Measurements from ENCODE around the gene SUGT1. TPM values are rescaled to one million over a fixed set of nuclear protein-coding genes. Genes with fewer than 3 reads are reported as not detected.

The SUGT1 gene
- total RNA-seq, 2 donors from 2014 or later: 34.4 to 47.8 TPM

- peak overlapping the region; percentile 23 to 36 for H3K4me3 ChIP-seq
- no peak overlapping the region for H3K27ac ChIP-seq
- no peak for TF ChIP-seq POLR2AphosphoS5 (IDR thresholded peaks at IDR 0.05)
- TF ChIP-seq, protein P1, sequence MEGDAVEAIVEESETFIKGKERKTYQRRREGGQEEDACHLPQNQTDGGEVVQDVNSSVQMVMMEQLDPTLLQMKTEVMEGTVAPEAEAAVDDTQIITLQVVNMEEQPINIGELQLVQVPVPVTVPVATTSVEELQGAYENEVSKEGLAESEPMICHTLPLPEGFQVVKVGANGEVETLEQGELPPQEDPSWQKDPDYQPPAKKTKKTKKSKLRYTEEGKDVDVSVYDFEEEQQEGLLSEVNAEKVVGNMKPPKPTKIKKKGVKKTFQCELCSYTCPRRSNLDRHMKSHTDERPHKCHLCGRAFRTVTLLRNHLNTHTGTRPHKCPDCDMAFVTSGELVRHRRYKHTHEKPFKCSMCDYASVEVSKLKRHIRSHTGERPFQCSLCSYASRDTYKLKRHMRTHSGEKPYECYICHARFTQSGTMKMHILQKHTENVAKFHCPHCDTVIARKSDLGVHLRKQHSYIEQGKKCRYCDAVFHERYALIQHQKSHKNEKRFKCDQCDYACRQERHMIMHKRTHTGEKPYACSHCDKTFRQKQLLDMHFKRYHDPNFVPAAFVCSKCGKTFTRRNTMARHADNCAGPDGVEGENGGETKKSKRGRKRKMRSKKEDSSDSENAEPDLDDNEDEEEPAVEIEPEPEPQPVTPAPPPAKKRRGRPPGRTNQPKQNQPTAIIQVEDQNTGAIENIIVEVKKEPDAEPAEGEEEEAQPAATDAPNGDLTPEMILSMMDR (IDR thresholded peaks at IDR 0.05): peak in 3 of 4 experiments; percentile 23 to 40 (median 24)
- intact Hi-C loops (cut with DNase I): no loop called here
- H3K27me3 ChIP-seq (replicated peaks; ENCODE audit: insufficient read depth): no peaks in the 10 kb centered on the region
- 9% methylated on average over 46 of the region's 75 CpGs for WGBS
- H3K4me1 ChIP-seq (replicated peaks): no peaks in the 10 kb centered on the region
- DNase-seq (ENCODE audit: low spot score): no peak
- no peaks in the 10 kb centered on the region for H3K9me3 ChIP-seq
- H3K36me3 ChIP-seq: no peaks in the 10 kb centered on the region
Measured at GRCh38 chr13:52738719-52739467, 86.3 kb downstream of the SUGT1 start.

GRCh38 chr13:52739468-52740071 lies 86.9 kb downstream of the SUGT1 start, which contains the start of gene CNMD:
Gene CNMD, minus strand, starts transcription at chr13:52739820. Its CDS starts 119 bp downstream, at chr13:52739701.
- no peaks in the 10 kb centered on the region for H3K36me3 ChIP-seq
- DNase-seq (ENCODE audit: low spot score): no peak
- no peak within 1 kb of the TSS for H3K27ac ChIP-seq
- intact Hi-C loops (cut with DNase I): no loop called here
- WGBS: 6% methylated on average over 33 of the region's 34 CpGs
- TF ChIP-seq POLR2A (IDR thresholded peaks at IDR 0.05) (no peak), POLR2AphosphoS5 (IDR thresholded peaks at IDR 0.05) (no peak)
- TF ChIP-seq, protein P1 (IDR thresholded peaks at IDR 0.05): no peak
- H3K4me1 ChIP-seq (replicated peaks): no peaks in the 10 kb centered on the region
- H3K9me3 ChIP-seq: no peaks in the 10 kb centered on the region
- no peaks in the 10 kb centered on the region for H3K27me3 ChIP-seq (replicated peaks; ENCODE audit: insufficient read depth)
- H3K4me3 ChIP-seq: peak within 1 kb of the TSS; percentile 23 to 36

DNA sequence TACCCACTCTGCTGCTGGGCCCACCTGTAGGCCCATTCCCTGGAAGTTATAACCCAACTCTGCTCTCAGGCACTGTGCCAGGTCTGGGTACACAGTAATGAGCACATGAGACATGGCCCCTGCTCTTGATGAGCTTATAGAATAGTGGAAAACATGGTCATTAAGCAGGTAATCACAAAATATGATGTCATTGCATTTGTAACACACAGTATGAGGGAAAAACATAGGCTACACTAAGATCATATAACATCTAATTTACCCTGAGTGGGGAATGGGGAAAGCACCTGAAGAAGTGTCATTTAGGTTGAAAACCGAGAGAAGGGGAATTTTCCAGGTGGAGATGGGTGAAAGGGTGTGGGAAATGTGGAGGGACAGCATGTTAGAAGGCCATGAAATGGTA lies 90.9 kb downstream of the SUGT1 start:
- Histone ChIP-seq H3K4me3 (no peak overlapping the region), H3K27me3 (replicated peaks; ENCODE audit: insufficient read depth) (no peaks in the 10 kb centered on the region), H3K27ac (no peak overlapping the region), H3K36me3 (no peaks in the 10 kb centered on the region), H3K9me3 (no peaks in the 10 kb centered on the region), H3K4me1 (replicated peaks) (no peaks in the 10 kb centered on the region)
- 83% methylated on average over 1 of the region's 1 CpG for WGBS
- DNase-seq (ENCODE audit: low spot score): no peak
- TF ChIP-seq POLR2AphosphoS5 (IDR thresholded peaks at IDR 0.05): no peak
- TF ChIP-seq, protein P1 (IDR thresholded peaks at IDR 0.05): no peak
- TF ChIP-seq POLR2A (IDR thresholded peaks at IDR 0.05): no peak
- intact Hi-C loops (cut with DNase I): no loop called here

DNA sequence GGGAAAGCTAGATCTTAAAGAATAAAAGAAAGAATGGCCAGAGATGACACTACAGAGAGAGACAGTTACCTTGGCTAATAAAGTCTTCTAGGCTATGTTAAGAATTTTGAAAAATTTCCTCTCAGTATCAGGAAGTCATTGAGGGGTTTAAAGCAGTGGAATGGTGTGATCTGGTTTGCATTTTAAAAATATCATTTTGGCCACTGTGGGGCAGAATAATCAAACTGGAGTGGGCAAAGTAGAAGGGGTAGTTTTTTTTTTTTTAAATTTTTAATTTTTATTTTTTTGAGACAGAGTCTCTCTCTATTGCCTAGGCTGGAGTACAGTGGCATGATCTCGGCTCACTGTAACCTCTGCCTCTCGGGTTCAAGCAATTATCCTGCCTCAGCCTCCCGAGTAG lies 91.4 kb downstream of the SUGT1 start:
- 95% methylated on average over 3 of the region's 3 CpGs for WGBS
- H3K4me1 ChIP-seq (replicated peaks): no peaks in the 10 kb centered on the region

More for the DNA sequence above, 91.4 kb downstream of the SUGT1 start:
- H3K4me3 ChIP-seq: no peak overlapping the region
- H3K36me3 ChIP-seq: no peaks in the 10 kb centered on the region
- TF ChIP-seq, protein P1 (IDR thresholded peaks at IDR 0.05): peak in 1 of 4 experiments; percentile 11
- no peak for TF ChIP-seq POLR2A (IDR thresholded peaks at IDR 0.05)
- no peak for TF ChIP-seq POLR2AphosphoS5 (IDR thresholded peaks at IDR 0.05)
- no peak for DNase-seq (ENCODE audit: low spot score)
- H3K27ac ChIP-seq: no peak overlapping the region
- intact Hi-C loops (cut with DNase I): no loop called here
- H3K27me3 ChIP-seq (replicated peaks; ENCODE audit: insufficient read depth): no peaks in the 10 kb centered on the region
- no peaks in the 10 kb centered on the region for H3K9me3 ChIP-seq
